B cell (primary cell): ENCODE data around the gene CRABP1. TPM values are rescaled to one million over a fixed set of nuclear protein-coding genes. Genes with fewer than 3 reads are reported as not detected.

Experiments
- ATAC-seq: fragments of 200-7000 bp; cut with Tn5 transposase; one replicate; pipeline ENCODE4 v1.10.0; 2021; ENCODE audit warnings: low read depth, mild to moderate bottlenecking, moderate number of reproducible peaks, moderate library complexity
- CTCF ChIA-PET: fragments of 350-600 bp; sonication (Branson Sonifier 250); formaldehyde crosslinking; loops from one replicate; lab custom pipeline; 2021; ENCODE audit warnings: antibody characterized with exemption, inconsistent platforms; lab: Charles Lee
- POLR2A ChIA-PET: fragments of 350-600 bp; sonication (Branson Sonifier 250); formaldehyde crosslinking; loops from one replicate; lab custom pipeline; 2021; ENCODE audit warnings: antibody characterized with exemption; lab: Charles Lee
- DNase-seq: peaks from one replicate; pipeline ENCODE4 v3.0.0; 2013
- H2AFZ ChIP-seq: 2 replicates; pipeline ENCODE4 v1.6.1; 2012; ENCODE audit warnings: mild to moderate bottlenecking, low read depth, low read length; ENCODE audit not compliant: insufficient read depth, poor library complexity, severe bottlenecking
- H3K27ac ChIP-seq, 2 donors: 1 replicate in 1 of 2; 2 replicates in 1 of 2; pipeline ENCODE4 v1.5.1; 2012 to 2013; ENCODE audit warnings: low read length in 2 of 2, mild to moderate bottlenecking in 2 of 2, moderate library complexity in 1 of 2
- H3K27me3 ChIP-seq, 4 experiments: fragments of 200-600 bp in 1 of 4; sonication (generic) in 1 of 4; replicated peaks in 1 of 4; 1 replicate in 2 of 4; 2 replicates in 2 of 4; pipeline versions ENCODE4 v1.6.1 to v1.7.0; 2013 to 2016; ENCODE audit warnings: low read length in 3 of 4, mild to moderate bottlenecking in 2 of 4, mixed read lengths in 1 of 4, moderate library complexity in 1 of 4; ENCODE audit not compliant: insufficient read depth in 4 of 4, control insufficient read depth in 3 of 4; ENCODE audit errors: control extremely low read depth in 1 of 4
- H3K36me3 ChIP-seq, 2 experiments: replicated peaks in 1 of 2; 1 replicate in 1 of 2; 2 replicates in 1 of 2; pipeline versions ENCODE4 v1.6.1 to v1.7.1; 2013; ENCODE audit warnings: low read length in 1 of 2; ENCODE audit not compliant: insufficient read depth in 2 of 2, control insufficient read depth in 1 of 2; ENCODE audit errors: control extremely low read depth in 1 of 2, extremely low read depth in 1 of 2
- H3K4me1 ChIP-seq, 2 donors: fragments of 200-600 bp in 1 of 2; sonication (generic) in 1 of 2; 1 replicate in 1 of 2; 2 replicates in 1 of 2; pipeline versions ENCODE4 v1.5.1 to v1.6.1; 2013 to 2017; ENCODE audit warnings: low read length in 2 of 2; ENCODE audit not compliant: control insufficient read depth in 2 of 2, insufficient read depth in 2 of 2
- H3K4me2 ChIP-seq: replicated peaks from 2 replicates; pipeline ENCODE3; 2012; ENCODE audit warnings: mild to moderate bottlenecking, low read depth, low read length; ENCODE audit not compliant: poor library complexity, severe bottlenecking
- H3K4me3 ChIP-seq, 5 experiments: fragments of 200-600 bp in 1 of 5; sonication (generic) in 1 of 5; 1 replicate in 3 of 5; 2 replicates in 2 of 5; pipeline versions ENCODE4 v1.5.1 to v1.7.0; 2011 to 2016; ENCODE audit warnings: low read length in 4 of 5, mild to moderate bottlenecking in 4 of 5, low read depth in 2 of 5, control low read depth in 1 of 5, moderate library complexity in 1 of 5; ENCODE audit not compliant: insufficient read depth in 1 of 5; ENCODE audit errors: control extremely low read depth in 1 of 5, extremely low read depth in 1 of 5
- H3K79me2 ChIP-seq: fragments of 200-600 bp; sonication (generic); one replicate; pipeline ENCODE4 v1.6.0; 2016; ENCODE audit warnings: low read length; ENCODE audit not compliant: control insufficient read depth, insufficient read depth
- H3K9ac ChIP-seq: fragments of 200-600 bp; sonication (generic); 2 replicates; pipeline ENCODE4 v1.6.1; 2017; ENCODE audit warnings: mild to moderate bottlenecking, low read length, moderate library complexity
- H3K9me3 ChIP-seq, 3 donors: one replicate each; pipeline versions ENCODE4 v1.6.1 to v1.7.1; 2013; ENCODE audit warnings: low read length in 2 of 3; ENCODE audit not compliant: control insufficient read depth in 2 of 3, insufficient read depth in 1 of 3; ENCODE audit errors: control extremely low read depth in 1 of 3
- H4K20me1 ChIP-seq: 2 replicates; pipeline ENCODE4 v1.6.0; 2012; ENCODE audit warnings: mild to moderate bottlenecking, low read length; ENCODE audit not compliant: insufficient read depth, control insufficient read depth, poor library complexity, severe bottlenecking
- H3K27ac Mint-ChIP-seq: one replicate; pipeline ENCODE4 v1.8.0; 2021; ENCODE audit warnings: mixed read lengths
- H3K27me3 Mint-ChIP-seq: one replicate; pipeline ENCODE4 v1.8.0; 2021; ENCODE audit warnings: mixed read lengths
- H3K4me1 Mint-ChIP-seq: one replicate; pipeline ENCODE4 v1.8.0; 2021; ENCODE audit warnings: mixed read lengths
- H3K4me3 Mint-ChIP-seq: one replicate; pipeline ENCODE4 v1.8.0; 2021; ENCODE audit warnings: mixed read lengths
- H3K9me3 Mint-ChIP-seq: one replicate; pipeline ENCODE4 v1.8.0; 2022; ENCODE audit warnings: mixed read lengths; ENCODE audit not compliant: insufficient read depth
- EZH2 ChIP-seq: IDR thresholded peaks from 2 replicates; pipeline ENCODE4 v1.6.1; 2012; ENCODE audit warnings: borderline replicate concordance, low read depth, mild to moderate bottlenecking, moderate library complexity, low read length; ENCODE audit not compliant: insufficient read depth, poor library complexity, severe bottlenecking
- WGBS: methylation state at CpG from one replicate; pipeline ENCODE4 v1.1.5; 2013; ENCODE audit warnings: missing lambda C conversion rate; ENCODE audit not compliant: insufficient coverage; 5-methylcytosine and 5-hydroxymethylcytosine counted together
- intact Hi-C: fragments of 100-400 bp; cut with micrococcal nuclease; formaldehyde crosslinking; loops from one replicate; pipeline ENCODE4 v1.10.0; 2022
- polyA plus RNA-seq: library from polyadenylated mRNA; depleted of rRNA; stranded (reverse); fragments of >200 nt; gene quantifications from 2 replicates; pipeline ENCODE4 v1.2.3, GENCODE V29; 2012
- total RNA-seq, 2 donors: library from RNA; stranded (reverse); fragments of 120-200 nt in 1 of 2; gene quantifications; 1 replicate in 1 of 2; 2 replicates in 1 of 2; pipeline versions ENCODE4 v1.2.3 to v1.2.4, GENCODE V29; 2013 to 2022
- TF ChIP-seq, protein P1 (sequence below): fragments of 200-600 bp; IDR thresholded peaks from one replicate; pipeline ENCODE4 v1.8.0; 2022; ENCODE audit warnings: antibody characterized with exemption, mild to moderate bottlenecking

Gene CRABP1
- total and polyA plus RNA-seq, 2 donors (not counting 1 experiment from before 2014, with no cell fraction given) = not detected

DNA sequence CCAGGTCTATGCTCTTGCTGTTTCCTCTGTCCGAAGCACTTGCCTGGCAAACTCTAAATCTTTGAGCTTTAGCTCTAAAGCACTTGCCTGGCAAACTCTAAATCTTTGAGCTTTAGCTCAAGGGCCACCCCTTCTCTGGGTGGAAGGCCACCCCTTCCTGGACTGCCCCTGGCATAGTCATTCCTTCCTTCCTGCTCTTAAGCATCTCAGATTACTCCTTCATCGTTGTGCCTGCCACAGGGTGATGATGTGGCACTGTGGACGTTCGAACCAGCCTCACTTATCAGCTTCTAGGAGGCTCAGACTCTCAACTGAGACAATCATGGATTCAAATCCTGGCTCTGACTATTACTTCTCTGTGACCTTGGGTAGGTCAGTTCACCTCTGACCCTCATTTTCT is 10.5 kb upstream of the CRABP1 start:
- no peaks in the 10 kb centered on the region for H4K20me1 ChIP-seq
- H3K4me1 ChIP-seq = no peaks in the 10 kb centered on the region
- 43% methylated on average over 4 of the region's 4 CpGs for WGBS
- no peak overlapping the region for H3K9ac ChIP-seq
- Mint-ChIP-seq H3K27me3 (no peaks in the 10 kb centered on the region), H3K27ac (no peak overlapping the region), H3K4me1 (no peaks in the 10 kb centered on the region), H3K9me3 (no peaks in the 10 kb centered on the region), H3K4me3 (no peak overlapping the region)
- H2AFZ ChIP-seq = no peak overlapping the region
- H3K27ac ChIP-seq = no peak overlapping the region
- no peaks in the 10 kb centered on the region for H3K9me3 ChIP-seq
- ChIA-PET CTCF (no interaction called here), POLR2A (no interaction called here)
- no peak for TF ChIP-seq EZH2
- TF ChIP-seq, protein P1, sequence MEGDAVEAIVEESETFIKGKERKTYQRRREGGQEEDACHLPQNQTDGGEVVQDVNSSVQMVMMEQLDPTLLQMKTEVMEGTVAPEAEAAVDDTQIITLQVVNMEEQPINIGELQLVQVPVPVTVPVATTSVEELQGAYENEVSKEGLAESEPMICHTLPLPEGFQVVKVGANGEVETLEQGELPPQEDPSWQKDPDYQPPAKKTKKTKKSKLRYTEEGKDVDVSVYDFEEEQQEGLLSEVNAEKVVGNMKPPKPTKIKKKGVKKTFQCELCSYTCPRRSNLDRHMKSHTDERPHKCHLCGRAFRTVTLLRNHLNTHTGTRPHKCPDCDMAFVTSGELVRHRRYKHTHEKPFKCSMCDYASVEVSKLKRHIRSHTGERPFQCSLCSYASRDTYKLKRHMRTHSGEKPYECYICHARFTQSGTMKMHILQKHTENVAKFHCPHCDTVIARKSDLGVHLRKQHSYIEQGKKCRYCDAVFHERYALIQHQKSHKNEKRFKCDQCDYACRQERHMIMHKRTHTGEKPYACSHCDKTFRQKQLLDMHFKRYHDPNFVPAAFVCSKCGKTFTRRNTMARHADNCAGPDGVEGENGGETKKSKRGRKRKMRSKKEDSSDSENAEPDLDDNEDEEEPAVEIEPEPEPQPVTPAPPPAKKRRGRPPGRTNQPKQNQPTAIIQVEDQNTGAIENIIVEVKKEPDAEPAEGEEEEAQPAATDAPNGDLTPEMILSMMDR = no peak
- no peaks in the 10 kb centered on the region for H3K27me3 ChIP-seq
- intact Hi-C loops = no loop called here
- no peaks in the 10 kb centered on the region for H3K36me3 ChIP-seq
- no peak overlapping the region for H3K4me3 ChIP-seq
- H3K4me2 ChIP-seq = no peak overlapping the region
- no peak for ATAC-seq
- H3K79me2 ChIP-seq = no peaks in the 10 kb centered on the region
- no peak for DNase-seq

DNA sequence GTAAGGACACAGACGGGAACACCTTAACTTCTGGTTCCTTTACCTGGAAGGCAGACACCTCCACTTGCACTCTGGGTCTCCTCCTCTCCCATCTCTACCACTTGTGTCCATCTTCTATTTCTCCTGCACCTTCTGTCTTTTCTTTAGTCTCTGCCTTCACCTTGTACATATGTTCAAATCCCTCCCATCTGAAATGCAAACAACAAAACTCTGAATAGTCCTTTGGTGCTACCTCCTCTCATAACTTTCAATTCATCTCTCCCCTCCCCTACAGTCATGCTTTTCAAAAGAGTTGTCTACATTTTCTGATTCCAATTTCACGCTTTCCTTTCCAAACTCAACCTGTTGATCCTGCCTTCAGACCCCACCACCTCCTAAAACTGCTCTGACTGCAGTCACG is 5.3 kb upstream of the CRABP1 start:
- Histone ChIP-seq H3K27ac (no peak overlapping the region), H3K9ac (no peak overlapping the region), H2AFZ (no peak overlapping the region), H3K79me2 (no peaks in the 10 kb centered on the region), H3K4me1 (no peaks in the 10 kb centered on the region), H3K4me2 (no peak overlapping the region), H3K27me3 (peaks cover 0 to 15% (median 5%) of the 10 kb centered on the region in 4 experiments), H3K9me3 (no peaks in the 10 kb centered on the region), H3K4me3 (no peak overlapping the region), H4K20me1 (no peaks in the 10 kb centered on the region), H3K36me3 (no peaks in the 10 kb centered on the region)
- intact Hi-C loops = no loop called here
- Mint-ChIP-seq H3K4me1 (peaks cover 6% of the 10 kb centered on the region), H3K27me3 (peaks cover 22% of the 10 kb centered on the region), H3K9me3 (no peaks in the 10 kb centered on the region), H3K27ac (no peak overlapping the region), H3K4me3 (no peak overlapping the region)
- no peak for TF ChIP-seq EZH2
- TF ChIP-seq, protein P1 = no peak
- DNase-seq = no peak
- WGBS = 100% methylated on average over 2 of the region's 3 CpGs
- ChIA-PET CTCF (no interaction called here), POLR2A (no interaction called here)
- ATAC-seq = no peak
